Mesothelial cell of epicardium (in vitro differentiated cells): Measurements from ENCODE around the gene SARS1. TPM values are rescaled to one million over a fixed set of nuclear protein-coding genes. Genes with fewer than 3 reads are reported as not detected.

ENCODE experiments used
- DNase-seq, 2 experiments: peaks; one replicate each; pipeline ENCODE4 v3.0.0; 2021; ENCODE audit warnings: low spot score in 2 of 2; ENCODE audit not compliant: unreplicated experiment in 2 of 2
- H3K27ac Mint-ChIP-seq: 2 replicates; pipeline ENCODE4 v1.8.0; 2021; ENCODE audit warnings: mixed read lengths
- H3K27me3 Mint-ChIP-seq: 2 replicates; pipeline ENCODE4 v1.8.0; 2021; ENCODE audit warnings: low read depth, mixed read lengths
- H3K36me3 Mint-ChIP-seq: 2 replicates; pipeline ENCODE4 v1.8.0; 2021; ENCODE audit warnings: mixed read lengths
- H3K4me1 Mint-ChIP-seq: 2 replicates; pipeline ENCODE4 v1.8.0; 2021; ENCODE audit warnings: mixed read lengths
- H3K4me3 Mint-ChIP-seq: 2 replicates; pipeline ENCODE4 v1.8.0; 2021; ENCODE audit warnings: mild to moderate bottlenecking, moderate library complexity, mixed read lengths
- H3K9me3 Mint-ChIP-seq: 2 replicates; pipeline ENCODE4 v1.8.0; 2021; ENCODE audit warnings: mixed read lengths
- total RNA-seq: library from RNA; stranded (reverse); gene quantifications from 3 replicates; pipeline ENCODE4 v1.2.1, GENCODE V29; 2021
- TF ChIP-seq, protein P1 (sequence below): fragments of 200-600 bp; sonication (generic); IDR thresholded peaks from one replicate; pipeline ENCODE4 v1.5.0; 2021; ENCODE audit warnings: antibody characterized with exemption; ENCODE audit not compliant: unreplicated experiment

Gene SARS1
- total RNA-seq, 1 donor from 2014 or later: 104 TPM

DNA sequence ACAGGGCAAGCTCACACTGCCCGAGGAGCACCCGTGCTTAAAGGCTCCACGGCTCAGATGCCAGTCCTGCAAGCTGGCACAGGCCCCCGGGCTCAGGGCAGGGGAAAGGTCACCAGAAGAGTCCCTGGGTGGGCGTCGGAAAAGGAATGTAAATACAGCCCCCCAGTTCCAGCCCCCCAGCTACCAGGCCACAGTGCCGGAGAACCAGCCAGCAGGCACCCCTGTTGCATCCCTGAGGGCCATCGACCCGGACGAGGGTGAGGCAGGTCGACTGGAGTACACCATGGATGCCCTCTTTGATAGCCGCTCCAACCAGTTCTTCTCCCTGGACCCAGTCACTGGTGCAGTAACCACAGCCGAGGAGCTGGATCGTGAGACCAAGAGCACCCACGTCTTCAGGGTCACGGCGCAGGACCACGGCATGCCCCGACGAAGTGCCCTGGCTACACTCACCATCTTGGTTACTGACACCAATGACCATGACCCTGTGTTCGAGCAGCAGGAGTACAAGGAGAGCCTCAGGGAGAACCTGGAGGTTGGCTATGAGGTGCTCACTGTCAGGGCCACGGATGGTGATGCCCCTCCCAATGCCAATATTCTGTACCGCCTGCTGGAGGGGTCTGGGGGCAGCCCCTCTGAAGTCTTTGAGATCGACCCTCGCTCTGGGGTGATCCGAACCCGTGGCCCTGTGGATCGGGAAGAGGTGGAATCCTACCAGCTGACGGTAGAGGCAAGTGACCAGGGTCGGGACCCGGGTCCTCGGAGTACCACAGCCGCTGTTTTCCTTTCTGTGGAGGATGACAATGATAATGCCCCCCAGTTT is 36.9 kb downstream of the SARS1 start:
- Mint-ChIP-seq H3K36me3 (peaks cover 19% of the 10 kb centered on the region), H3K4me1 (peaks cover 30% of the 10 kb centered on the region), H3K27me3 (peaks cover 2% of the 10 kb centered on the region), H3K9me3 (no peaks in the 10 kb centered on the region), H3K27ac (no peak overlapping the region), H3K4me3 (peak overlapping the region; percentile 66)
- TF ChIP-seq, protein P1, sequence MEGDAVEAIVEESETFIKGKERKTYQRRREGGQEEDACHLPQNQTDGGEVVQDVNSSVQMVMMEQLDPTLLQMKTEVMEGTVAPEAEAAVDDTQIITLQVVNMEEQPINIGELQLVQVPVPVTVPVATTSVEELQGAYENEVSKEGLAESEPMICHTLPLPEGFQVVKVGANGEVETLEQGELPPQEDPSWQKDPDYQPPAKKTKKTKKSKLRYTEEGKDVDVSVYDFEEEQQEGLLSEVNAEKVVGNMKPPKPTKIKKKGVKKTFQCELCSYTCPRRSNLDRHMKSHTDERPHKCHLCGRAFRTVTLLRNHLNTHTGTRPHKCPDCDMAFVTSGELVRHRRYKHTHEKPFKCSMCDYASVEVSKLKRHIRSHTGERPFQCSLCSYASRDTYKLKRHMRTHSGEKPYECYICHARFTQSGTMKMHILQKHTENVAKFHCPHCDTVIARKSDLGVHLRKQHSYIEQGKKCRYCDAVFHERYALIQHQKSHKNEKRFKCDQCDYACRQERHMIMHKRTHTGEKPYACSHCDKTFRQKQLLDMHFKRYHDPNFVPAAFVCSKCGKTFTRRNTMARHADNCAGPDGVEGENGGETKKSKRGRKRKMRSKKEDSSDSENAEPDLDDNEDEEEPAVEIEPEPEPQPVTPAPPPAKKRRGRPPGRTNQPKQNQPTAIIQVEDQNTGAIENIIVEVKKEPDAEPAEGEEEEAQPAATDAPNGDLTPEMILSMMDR: no peak
- no peak for DNase-seq

DNA sequence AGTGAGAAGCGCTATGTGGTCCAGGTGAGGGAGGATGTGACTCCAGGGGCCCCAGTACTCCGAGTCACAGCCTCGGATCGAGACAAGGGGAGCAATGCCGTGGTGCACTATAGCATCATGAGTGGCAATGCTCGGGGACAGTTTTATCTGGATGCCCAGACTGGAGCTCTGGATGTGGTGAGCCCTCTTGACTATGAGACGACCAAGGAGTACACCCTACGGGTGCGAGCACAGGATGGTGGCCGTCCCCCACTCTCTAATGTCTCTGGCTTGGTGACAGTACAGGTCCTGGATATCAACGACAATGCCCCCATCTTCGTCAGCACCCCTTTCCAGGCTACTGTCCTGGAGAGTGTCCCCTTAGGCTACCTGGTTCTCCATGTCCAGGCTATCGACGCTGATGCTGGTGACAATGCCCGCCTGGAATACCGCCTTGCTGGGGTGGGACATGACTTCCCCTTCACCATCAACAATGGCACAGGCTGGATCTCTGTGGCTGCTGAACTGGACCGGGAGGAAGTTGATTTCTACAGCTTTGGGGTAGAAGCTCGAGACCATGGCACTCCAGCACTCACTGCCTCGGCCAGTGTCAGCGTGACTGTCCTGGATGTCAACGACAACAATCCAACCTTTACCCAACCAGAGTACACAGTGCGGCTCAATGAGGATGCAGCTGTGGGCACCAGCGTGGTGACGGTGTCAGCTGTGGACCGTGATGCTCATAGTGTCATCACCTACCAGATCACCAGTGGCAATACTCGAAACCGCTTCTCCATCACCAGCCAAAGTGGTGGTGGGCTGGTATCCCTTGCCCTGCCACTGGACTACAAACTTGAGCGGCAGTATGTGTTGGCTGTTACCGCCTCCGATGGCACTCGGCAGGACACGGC is 37.8 kb downstream of the SARS1 start:
- H3K4me3 Mint-ChIP-seq: peak overlapping the region; percentile 24
- TF ChIP-seq, protein P1: no peak
- H3K36me3 Mint-ChIP-seq: peaks cover 19% of the 10 kb centered on the region
- H3K27me3 Mint-ChIP-seq: peaks cover 2% of the 10 kb centered on the region
- H3K4me1 Mint-ChIP-seq: peaks cover 30% of the 10 kb centered on the region
- no peak overlapping the region for H3K27ac Mint-ChIP-seq
- no peak for DNase-seq
- H3K9me3 Mint-ChIP-seq: no peaks in the 10 kb centered on the region

DNA sequence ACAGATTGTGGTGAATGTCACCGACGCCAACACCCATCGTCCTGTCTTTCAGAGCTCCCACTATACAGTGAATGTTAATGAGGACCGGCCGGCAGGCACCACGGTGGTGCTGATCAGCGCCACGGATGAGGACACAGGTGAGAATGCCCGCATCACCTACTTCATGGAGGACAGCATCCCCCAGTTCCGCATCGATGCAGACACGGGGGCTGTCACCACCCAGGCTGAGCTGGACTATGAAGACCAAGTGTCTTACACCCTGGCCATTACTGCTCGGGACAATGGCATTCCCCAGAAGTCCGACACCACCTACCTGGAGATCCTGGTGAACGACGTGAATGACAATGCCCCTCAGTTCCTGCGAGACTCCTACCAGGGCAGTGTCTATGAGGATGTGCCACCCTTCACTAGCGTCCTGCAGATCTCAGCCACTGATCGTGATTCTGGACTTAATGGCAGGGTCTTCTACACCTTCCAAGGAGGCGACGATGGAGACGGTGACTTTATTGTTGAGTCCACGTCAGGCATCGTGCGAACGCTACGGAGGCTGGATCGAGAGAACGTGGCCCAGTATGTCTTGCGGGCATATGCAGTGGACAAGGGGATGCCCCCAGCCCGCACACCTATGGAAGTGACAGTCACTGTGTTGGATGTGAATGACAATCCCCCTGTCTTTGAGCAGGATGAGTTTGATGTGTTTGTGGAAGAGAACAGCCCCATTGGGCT is 38.6 kb downstream of the SARS1 start:
- Mint-ChIP-seq H3K27me3 (peaks cover 2% of the 10 kb centered on the region), H3K4me3 (no peak overlapping the region), H3K4me1 (peaks cover 30% of the 10 kb centered on the region), H3K36me3 (peaks cover 19% of the 10 kb centered on the region), H3K27ac (no peak overlapping the region), H3K9me3 (no peaks in the 10 kb centered on the region)
- no peak for DNase-seq
- TF ChIP-seq, protein P1: no peak

DNA sequence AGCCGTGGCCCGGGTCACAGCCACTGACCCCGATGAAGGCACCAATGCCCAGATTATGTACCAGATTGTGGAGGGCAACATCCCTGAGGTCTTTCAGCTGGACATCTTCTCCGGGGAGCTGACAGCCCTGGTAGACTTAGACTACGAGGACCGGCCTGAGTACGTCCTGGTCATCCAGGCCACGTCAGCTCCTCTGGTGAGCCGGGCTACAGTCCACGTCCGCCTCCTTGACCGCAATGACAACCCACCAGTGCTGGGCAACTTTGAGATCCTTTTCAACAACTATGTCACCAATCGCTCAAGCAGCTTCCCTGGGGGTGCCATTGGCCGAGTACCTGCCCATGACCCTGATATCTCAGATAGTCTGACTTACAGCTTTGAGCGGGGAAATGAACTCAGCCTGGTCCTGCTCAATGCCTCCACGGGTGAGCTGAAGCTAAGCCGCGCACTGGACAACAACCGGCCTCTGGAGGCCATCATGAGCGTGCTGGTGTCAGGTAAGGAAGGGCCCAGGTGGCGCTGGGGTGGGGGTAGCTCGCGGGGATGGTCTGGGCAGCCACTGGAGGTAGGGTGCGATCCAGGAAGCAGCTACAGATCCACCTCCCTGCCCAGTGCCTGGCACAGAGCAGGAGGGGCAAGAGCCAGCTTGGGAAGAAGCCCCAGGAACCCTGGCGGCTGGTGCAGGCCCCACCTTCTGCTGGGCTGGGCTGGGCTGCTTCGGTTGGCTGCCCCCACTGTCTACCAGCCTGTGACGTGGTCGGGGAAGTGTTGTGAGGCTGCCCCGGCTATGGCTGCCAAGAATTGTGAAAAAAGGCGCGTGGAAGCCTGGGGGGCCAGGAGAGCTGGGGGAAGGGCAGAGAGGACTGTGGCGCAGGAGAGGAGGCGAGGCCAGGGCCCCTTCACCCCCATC is 39.4 kb downstream of the SARS1 start:
- Mint-ChIP-seq H3K36me3 (peaks cover 19% of the 10 kb centered on the region), H3K27ac (peak overlapping the region; percentile 71), H3K4me3 (peak overlapping the region; percentile 36), H3K4me1 (peaks cover 30% of the 10 kb centered on the region), H3K9me3 (no peaks in the 10 kb centered on the region), H3K27me3 (peaks cover 2% of the 10 kb centered on the region)
- TF ChIP-seq, protein P1: no peak
- DNase-seq: no peak
